ENCODE measurements around the gene PDE6A.

PDE6A gene

GRCh38 chr5:149820012-149820411 is 124.6 kb downstream of the PDE6A start:
- no peak for DNase-seq (ENCODE audit: low read depth in 2 of 3, low spot score in 1 of 3)

- no peak for DNase-seq (ENCODE audit: low read depth in 2 of 3, low spot score in 1 of 3)
These were observed 126.5 kb downstream of the PDE6A start for GRCh38 chr5:149818116-149818515.

GRCh38 chr5:149817539-149818060 is 127.0 kb downstream of the PDE6A start:
- no peak for DNase-seq (ENCODE audit: low read depth in 2 of 3, low spot score in 1 of 3)

- DNase-seq (ENCODE audit: low read depth in 2 of 3, low spot score in 1 of 3): no peak
These were observed 127.9 kb downstream of the PDE6A start for GRCh38 chr5:149816661-149817060.

- no peak for DNase-seq (ENCODE audit: low read depth in 2 of 3, low spot score in 1 of 3)
These were observed 133.1 kb downstream of the PDE6A start for GRCh38 chr5:149811453-149811852.

- no peak for DNase-seq (ENCODE audit: low read depth in 2 of 3, low spot score in 1 of 3)
These were observed 133.7 kb downstream of the PDE6A start for GRCh38 chr5:149810856-149811255.

- no peak for DNase-seq (ENCODE audit: low read depth in 2 of 3, low spot score in 1 of 3)
These were observed 134.5 kb downstream of the PDE6A start for GRCh38 chr5:149809931-149810691.

GRCh38 chr5:149808264-149808982 is 136.2 kb downstream of the PDE6A start:
- DNase-seq (ENCODE audit: low read depth in 2 of 3, low spot score in 1 of 3): no peak
